ENCODE data around the gene NEMF.

NEMF gene

GRCh38 chr14:49868720-49869114, 16.1 kb upstream of the NEMF start:
- Histone ChIP-seq H3K36me3 (ENCODE audit: control insufficient read depth in 2 of 2, insufficient read depth in 1 of 2, low read length in 2 of 2) (no peaks in the 10 kb centered on the region), H3K4me3 (ENCODE audit: low read depth, low read length) (peak overlapping the region; percentile 39), H3K4me1 (ENCODE audit: control insufficient read depth, insufficient read depth, low read length) (peaks cover 7% of the 10 kb centered on the region; the same call in 1 of the 2 replicates), H3K27ac (ENCODE audit: extremely low read depth, low read depth, low read length) (peak overlapping the region; percentile 7; the same call in 1 of the 2 replicates), H3K9me3 (ENCODE audit: control insufficient read depth, insufficient read depth, low read depth, low read length) (no peaks in the 10 kb centered on the region)
- ChIA-PET POLR2A (interaction anchor here (0.8 to 1.6 kb wide), 4 partner anchors 11 to 248 kb away, joined by 3 to 20 read pairs (median 9); partner anchors contain the start of genes ARF6, KLHDC2, MGAT2 and RPL36AL), CTCF (interaction anchor here (0.6 to 3.9 kb wide), 4 partner anchors 11 to 234 kb away, joined by 3 to 19 read pairs (median 4); no protein-coding TSS in a partner anchor)
- TF ChIP-seq ZNF138 (tag by site-specific recombination; IDR thresholded peaks at IDR 0.05; ENCODE audit: borderline replicate concordance) (no peak), ZNF132 (tag by site-specific recombination; IDR thresholded peaks at IDR 0.05; ENCODE audit: borderline replicate concordance) (no peak), ZNF488 (tag by site-specific recombination; IDR thresholded peaks at IDR 0.05) (no peak), ZNF701 (tag by site-specific recombination; IDR thresholded peaks at IDR 0.05) (no peak), HOXC10 (CRISPR knock-in tag; IDR thresholded peaks at IDR 0.05) (no peak), SP7 (tag by site-specific recombination; IDR thresholded peaks at IDR 0.05) (no peak), ZNF2 (tag by site-specific recombination; IDR thresholded peaks at IDR 0.05) (no peak), TRIM28 (IDR thresholded peaks at IDR 0.05; ENCODE audit: borderline replicate concordance, low read length) (no peak), ZSCAN4 (tag by site-specific recombination; IDR thresholded peaks at IDR 0.05) (no peak), ZFP41 (tag by site-specific recombination; IDR thresholded peaks at IDR 0.05; ENCODE audit: borderline replicate concordance) (no peak), YY1 (tag by site-specific recombination; IDR thresholded peaks at IDR 0.05) (no peak), ZNF777 (tag by site-specific recombination; IDR thresholded peaks at IDR 0.05; ENCODE audit: borderline replicate concordance) (no peak)

- POLR2A ChIA-PET = interaction anchor here (0.6 to 1.6 kb wide), 8 partner anchors 11 to 247 kb away, joined by 3 to 20 read pairs (median 4); partner anchors contain the start of genes ARF6, KLHDC2, MGAT2 and NEMF
- H3K4me1 ChIP-seq (ENCODE audit: control insufficient read depth, insufficient read depth, low read length) = peaks cover 7% of the 10 kb centered on the region; the same call in 1 of the 2 replicates
- peak overlapping the region; percentile 64 for H3K4me3 ChIP-seq (ENCODE audit: low read depth, low read length)
- TF ChIP-seq ZNF221 (tag by site-specific recombination; IDR thresholded peaks at IDR 0.05; ENCODE audit: borderline replicate concordance) (no peak), ZNF596 (tag by site-specific recombination; IDR thresholded peaks at IDR 0.05) (no peak), ZBTB26 (tag by site-specific recombination; optimal IDR thresholded peaks at IDR 0.05) (peak; percentile 21), ZFHX2 (tag by site-specific recombination; conservative IDR thresholded peaks at IDR 0.05) (peak; percentile 74), ZNF37A (tag by site-specific recombination; IDR thresholded peaks at IDR 0.05) (no peak), ZSCAN5A (tag by site-specific recombination; IDR thresholded peaks at IDR 0.05) (no peak), ZNF654 (tag by site-specific recombination; IDR thresholded peaks at IDR 0.05; ENCODE audit: low read depth) (no peak), ZNF394 (tag by site-specific recombination; IDR thresholded peaks at IDR 0.05; ENCODE audit: borderline replicate concordance) (no peak), ZNF174 (tag by site-specific recombination; IDR thresholded peaks at IDR 0.05) (no peak), ZSCAN4 (tag by site-specific recombination; IDR thresholded peaks at IDR 0.05) (no peak), SETDB1 (IDR thresholded peaks at IDR 0.05; ENCODE audit: insufficient read length, low read length) (no peak), ZNF350 (tag by site-specific recombination; IDR thresholded peaks at IDR 0.05) (no peak), RBAK (tag by site-specific recombination; IDR thresholded peaks at IDR 0.05) (no peak), HOXC10 (CRISPR knock-in tag; IDR thresholded peaks at IDR 0.05) (no peak), KLF17 (tag by site-specific recombination; IDR thresholded peaks at IDR 0.05) (no peak)
These were observed 15.5 kb upstream of the NEMF start for GRCh38 chr14:49867831-49868719.

More at GRCh38 chr14:49867831-49868719, 15.5 kb upstream of the NEMF start:
- Histone ChIP-seq H3K9me3 (ENCODE audit: control insufficient read depth, insufficient read depth, low read depth, low read length) (no peaks in the 10 kb centered on the region), H3K27ac (ENCODE audit: extremely low read depth, low read depth, low read length) (peak overlapping the region; percentile 75), H3K36me3 (ENCODE audit: control insufficient read depth in 2 of 2, insufficient read depth in 1 of 2, low read length in 2 of 2) (no peaks in the 10 kb centered on the region)
- CTCF ChIA-PET = interaction anchor here (0.7 to 3.9 kb wide), 5 partner anchors 8 to 235 kb away, joined by 3 to 19 read pairs (median 3); no protein-coding TSS in a partner anchor

Measured in HEK293 (cell line).